Activated CD4-positive, alpha-beta T cell treated with anti-CD3 and anti-CD28 coated beads, Interleukin-10, Interleukin-2, amounts not matched to agents 100 ng/mL and 50 ng/mL, durations not matched to agents 16 hours and 8 hours (primary cell): Measurements from ENCODE around the gene PID1.

Experiments used
- DNase-seq: peaks from one replicate; pipeline ENCODE4 v3.0.0-alpha.2; 2020

PID1 gene

DNA sequence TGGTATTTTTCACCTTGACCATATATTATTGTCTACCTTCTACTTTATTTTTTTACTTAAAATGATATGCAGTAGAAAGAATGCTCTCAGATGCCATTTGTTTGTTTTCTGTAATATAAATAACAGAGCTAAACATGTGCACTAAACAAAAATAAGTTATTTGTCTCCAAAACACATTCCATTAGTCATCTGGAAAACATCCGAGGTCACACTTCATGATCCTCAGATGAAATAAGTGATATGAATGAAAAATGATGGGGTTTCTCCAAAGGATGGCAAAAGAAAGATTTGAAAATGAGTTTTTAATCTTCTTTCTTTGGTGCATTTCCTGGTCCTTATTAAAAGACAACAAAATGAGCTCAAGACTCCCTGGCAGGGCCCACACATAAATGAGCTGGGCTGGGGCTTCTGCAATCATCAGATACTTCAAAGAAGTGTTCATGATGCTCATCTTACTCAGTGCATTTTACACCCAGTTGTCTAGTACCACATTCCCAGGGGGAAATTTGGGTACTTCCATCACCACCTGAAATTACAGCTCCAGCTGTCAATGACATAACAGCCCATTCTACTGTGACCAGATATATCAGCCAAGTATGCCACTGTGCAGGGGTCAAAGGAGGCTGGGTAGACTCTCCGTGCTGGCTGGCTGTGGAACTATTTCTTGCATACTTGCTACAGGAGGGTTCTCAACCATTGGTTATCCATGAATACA is 283.5 kb downstream of the PID1 start:
- no peak for DNase-seq

DNA sequence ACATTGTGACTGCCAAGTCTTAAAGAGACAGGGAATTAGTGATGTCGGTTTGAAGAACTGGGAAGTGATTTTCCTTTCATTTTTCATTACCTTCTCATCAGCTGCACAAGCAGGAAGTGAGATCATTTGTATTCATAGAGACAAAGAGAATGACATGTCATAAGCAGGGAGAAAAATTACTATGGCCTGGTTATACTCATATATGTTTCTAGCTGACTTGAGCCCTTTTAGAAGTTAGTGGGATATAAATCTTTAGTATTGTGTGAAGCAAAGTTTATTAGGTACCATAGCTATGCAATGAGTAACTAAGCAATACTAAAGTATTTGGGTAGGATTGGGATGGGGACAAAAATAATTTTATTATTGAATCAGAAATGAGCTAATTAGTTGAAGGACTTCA is 284.1 kb downstream of the PID1 start:
- no peak for DNase-seq

DNA sequence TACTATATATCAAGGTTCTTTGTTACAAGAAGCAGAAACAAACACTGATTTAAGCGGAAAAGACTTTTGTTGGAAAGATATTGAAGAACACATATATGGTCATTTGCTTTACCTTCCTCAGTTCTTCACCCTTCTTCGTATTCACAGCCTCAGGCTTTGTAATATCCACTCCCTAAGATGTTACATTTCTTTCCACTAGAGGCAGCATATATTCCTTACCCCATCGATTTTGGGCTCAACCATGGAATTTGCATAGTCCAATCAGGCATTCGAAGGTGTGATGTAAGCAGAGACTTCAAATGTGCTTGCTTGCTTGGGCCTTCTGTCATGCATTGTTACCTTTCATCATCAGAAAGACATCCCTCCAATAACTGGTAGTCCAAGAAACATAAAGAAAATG is 287.4 kb downstream of the PID1 start:
- no peak for DNase-seq

DNA sequence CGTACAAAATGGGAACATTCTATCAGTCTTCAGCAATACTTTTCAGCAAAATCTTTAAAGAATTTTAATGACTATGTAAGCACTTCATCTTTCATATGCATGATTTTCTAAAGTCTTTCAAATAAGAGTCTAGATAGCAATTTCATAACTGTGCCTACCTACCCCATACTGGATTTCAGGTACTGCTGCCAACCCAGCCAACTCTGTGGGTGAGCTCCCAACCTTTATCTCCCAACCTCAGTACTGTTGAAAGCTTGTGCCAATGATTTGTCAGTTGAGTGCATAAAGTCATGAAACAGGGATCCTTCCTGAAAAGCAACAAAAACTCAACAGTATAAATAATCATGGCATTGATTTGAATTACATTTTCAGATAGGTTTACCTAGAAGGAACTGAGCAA is 296.9 kb downstream of the PID1 start:
- DNase-seq, result no peak
